GM12801 (cell line): ENCODE data around the gene RBMXL3.

Experiments used
- CTCF ChIP-seq: IDR thresholded peaks from one replicate; pipeline ENCODE4 v1.5.1; 2011; ENCODE audit warnings: control low read depth; ENCODE audit not compliant: insufficient read length; ENCODE audit errors: extremely low read depth

Gene RBMXL3

DNA sequence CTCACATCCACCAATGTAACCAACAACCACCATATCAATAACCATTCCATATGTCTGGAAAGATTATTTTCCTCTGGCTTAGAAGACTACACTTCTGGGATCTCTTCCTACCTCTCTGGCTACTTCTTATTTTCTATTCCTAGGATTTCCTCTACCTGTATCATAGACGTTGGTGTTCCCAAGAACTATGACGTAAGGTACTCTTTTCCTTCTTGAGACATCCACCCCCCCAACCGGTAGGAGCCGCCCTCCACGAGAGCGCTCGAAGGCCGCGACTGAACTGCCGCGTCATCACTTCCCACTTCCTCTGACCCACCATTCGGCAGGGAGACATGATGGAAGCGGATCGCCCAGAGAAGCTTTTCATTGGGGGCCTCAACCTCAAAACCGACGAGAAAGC is at the start of gene RBMXL3:
TSS of gene RBMXL3 (plus strand) at position 301 of the 400 bp plus-strand sequence. CDS start at position 333, 32 bp downstream.
- no peak for TF ChIP-seq CTCF

- no peak for TF ChIP-seq CTCF
Observed at GRCh38 chrX:115142057-115142456, 47.2 kb upstream of the RBMXL3 start.

- no peak for TF ChIP-seq CTCF
Observed at GRCh38 chrX:115147220-115147619, 42.0 kb upstream of the RBMXL3 start.

- no peak for TF ChIP-seq CTCF
Observed at GRCh38 chrX:115173181-115173580, 16.0 kb upstream of the RBMXL3 start.

- no peak for TF ChIP-seq CTCF
Observed at GRCh38 chrX:115174548-115174947, 14.7 kb upstream of the RBMXL3 start.

DNA sequence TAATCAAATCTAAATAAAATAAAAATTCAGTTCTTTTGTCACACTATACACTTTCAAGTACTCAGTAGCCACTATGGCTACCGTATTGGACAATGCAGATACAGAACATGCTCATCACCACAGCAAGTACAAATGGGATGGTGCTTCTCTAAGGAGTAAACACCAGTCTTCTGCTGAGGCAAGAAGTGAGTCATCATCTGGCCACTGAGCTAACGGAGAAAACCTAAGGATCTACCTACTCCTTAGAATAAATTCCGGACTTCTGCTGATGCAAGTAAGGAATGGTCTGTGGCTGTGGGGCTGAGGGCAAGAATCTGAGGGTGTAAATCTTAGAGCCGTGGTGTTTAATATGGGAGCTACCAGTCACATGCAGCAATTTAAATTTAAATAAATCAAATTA is 11.3 kb upstream of the RBMXL3 start:
- no peak for TF ChIP-seq CTCF

DNA sequence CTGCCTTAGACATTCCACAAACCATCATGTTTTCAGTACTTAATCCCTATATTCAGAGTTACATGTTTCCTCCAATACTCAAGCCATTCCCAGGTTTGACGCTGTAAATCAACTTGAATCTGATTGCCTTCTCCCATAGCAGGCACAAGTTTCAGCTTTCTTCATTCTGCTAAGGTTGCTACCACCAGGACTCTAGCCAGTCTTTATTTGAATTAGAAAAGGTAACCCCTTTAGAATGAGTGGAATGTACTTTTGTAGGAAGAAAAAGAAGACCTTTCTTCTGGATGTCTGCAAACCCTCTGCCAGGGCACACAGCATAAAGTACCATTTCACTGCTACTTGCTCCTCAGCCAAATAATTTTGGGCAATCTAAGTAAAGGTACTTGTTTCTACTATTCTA is 10.7 kb upstream of the RBMXL3 start:
- TF ChIP-seq CTCF: no peak

GRCh38 chrX:115183980-115184379 is 5.2 kb upstream of the RBMXL3 start:
- TF ChIP-seq CTCF: no peak
